MCF 10A (cell line): ENCODE results near the gene CRACR2B. TPM values are rescaled to one million over a fixed set of nuclear protein-coding genes. Genes with fewer than 3 reads are reported as not detected.

Source experiments
- BruUV-seq: library from RNA; stranded (reverse); fragments of 400-500 nt; replicated peaks from 2 replicates; lab custom pipeline; 2021; lab: Mats Ljungman, UMichigan
- CTCF ChIA-PET: fragments of 300-600 bp; sonication (Branson Sonifier 250); formaldehyde crosslinking; extraction: SDS; loops from one replicate; lab custom pipeline; 2021; ENCODE audit warnings: antibody characterized with exemption, inconsistent platforms; lab: Yijun Ruan, JAX
- POLR2A ChIA-PET: fragments of 300-600, 350-650 bp; sonication (Branson Sonifier 250); formaldehyde crosslinking; extraction: SDS; loops from one replicate; lab custom pipeline; 2020; ENCODE audit warnings: antibody characterized with exemption, inconsistent platforms; lab: Yijun Ruan, JAX
- DNase-seq: peaks from one replicate; pipeline ENCODE4 v3.0.0-alpha.2; 2018; ENCODE audit not compliant: unreplicated experiment
- H3K27ac Mint-ChIP-seq: one replicate; pipeline ENCODE4 v1.8.0; 2022; ENCODE audit warnings: mild to moderate bottlenecking, low read depth, mixed read lengths; ENCODE audit not compliant: unreplicated experiment
- H3K27me3 Mint-ChIP-seq: one replicate; pipeline ENCODE4 v1.8.0; 2022; ENCODE audit warnings: mixed read lengths; ENCODE audit not compliant: insufficient read depth, unreplicated experiment
- H3K36me3 Mint-ChIP-seq: one replicate; pipeline ENCODE4 v1.8.0; 2022; ENCODE audit warnings: mild to moderate bottlenecking, moderate library complexity, mixed read lengths; ENCODE audit not compliant: insufficient read depth, unreplicated experiment
- H3K4me1 Mint-ChIP-seq: one replicate; pipeline ENCODE4 v1.8.0; 2022; ENCODE audit warnings: mixed read lengths; ENCODE audit not compliant: insufficient read depth, unreplicated experiment
- H3K4me3 Mint-ChIP-seq: one replicate; pipeline ENCODE4 v1.8.0; 2022; ENCODE audit warnings: mild to moderate bottlenecking, moderate library complexity, mixed read lengths; ENCODE audit not compliant: unreplicated experiment
- H3K9me3 Mint-ChIP-seq: one replicate; pipeline ENCODE4 v1.8.0; 2022; ENCODE audit warnings: mixed read lengths; ENCODE audit not compliant: unreplicated experiment
- CTCF ChIP-seq: fragments of 200-600 bp; IDR thresholded peaks from one replicate; pipeline ENCODE4 v1.8.0; 2022; ENCODE audit warnings: antibody characterized with exemption, mild to moderate bottlenecking; ENCODE audit not compliant: unreplicated experiment
- intact Hi-C: fragments of 100-400 bp; cut with micrococcal nuclease; formaldehyde crosslinking; loops from 2 replicates; pipeline ENCODE4 v1.14.1; 2022
- total RNA-seq: library from RNA; stranded (reverse); gene quantifications from 2 replicates; pipeline ENCODE4 v1.2.3, GENCODE V29; 2022

Gene CRACR2B
- total RNA-seq, 1 experiment from 2014 or later, result 1.2 TPM

DNA sequence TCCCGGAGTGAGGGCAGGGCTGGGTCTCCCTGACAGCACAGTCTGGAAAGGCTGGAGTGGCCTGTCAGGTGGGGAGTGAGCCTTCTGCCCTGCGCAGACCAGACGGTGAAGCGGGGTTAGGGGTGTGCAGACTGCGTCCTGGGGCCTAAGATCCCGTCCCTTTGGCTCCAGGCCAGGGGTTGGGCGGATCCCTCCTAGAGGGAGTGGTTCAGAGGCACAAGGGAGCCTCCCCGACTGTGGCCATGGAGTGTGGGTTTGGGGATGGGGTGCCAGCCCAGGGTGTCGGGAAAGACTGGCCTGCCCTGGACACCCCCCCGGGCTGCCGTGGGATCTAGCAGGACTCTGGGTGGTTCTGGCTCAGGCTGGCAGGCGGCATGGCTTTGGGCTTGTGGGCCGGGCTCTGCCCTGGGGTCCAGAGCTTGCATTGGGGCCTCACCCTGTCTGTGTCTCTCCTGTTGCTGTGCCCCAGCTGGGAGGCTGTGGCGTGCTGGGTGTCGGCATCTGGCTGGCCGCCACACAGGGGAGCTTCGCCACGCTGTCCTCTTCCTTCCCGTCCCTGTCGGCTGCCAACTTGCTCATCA lies 34.5 kb downstream of the CRACR2B start:
- Mint-ChIP-seq H3K4me1 (no peaks in the 10 kb centered on the region), H3K4me3 (no peak overlapping the region), H3K27ac (no peak overlapping the region), H3K36me3 (peaks cover 57% of the 10 kb centered on the region), H3K27me3 (no peaks in the 10 kb centered on the region), H3K9me3 (no peaks in the 10 kb centered on the region)
- POLR2A ChIA-PET, result interaction anchor here (1.0 to 1.4 kb wide), 2 partner anchors 16 to 33 kb away, joined by 4 to 6 read pairs; no protein-coding TSS in a partner anchor
- no TSS peak for BruUV-seq
- intact Hi-C loops, result no loop called here
- no peak for TF ChIP-seq CTCF
- no peak for DNase-seq
- CTCF ChIA-PET, result interaction anchor here (1.4 kb wide), 1 partner anchor 14 kb away, joined by 4 read pairs; no protein-coding TSS in a partner anchor

GRCh38 chr11:862696-863022 lies 34.9 kb downstream of the CRACR2B start:
- ChIA-PET POLR2A (interaction anchor here (1.0 kb wide), 1 partner anchor 17 kb away, joined by 6 read pairs; no protein-coding TSS in a partner anchor), CTCF (interaction anchor here (1.4 kb wide), 1 partner anchor 14 kb away, joined by 4 read pairs; no protein-coding TSS in a partner anchor)
- Mint-ChIP-seq H3K4me1 (no peaks in the 10 kb centered on the region), H3K27me3 (no peaks in the 10 kb centered on the region), H3K36me3 (peaks cover 62% of the 10 kb centered on the region), H3K9me3 (no peaks in the 10 kb centered on the region), H3K4me3 (no peak overlapping the region), H3K27ac (no peak overlapping the region)
- no peak for TF ChIP-seq CTCF
- intact Hi-C loops, result no loop called here
- no peak for DNase-seq
- no TSS peak for BruUV-seq

GRCh38 chr11:863023-863909 lies 35.5 kb downstream of the CRACR2B start:
- intact Hi-C loops, result no loop called here
- TF ChIP-seq CTCF, result no peak
- H3K27ac Mint-ChIP-seq, result no peak overlapping the region
- BruUV-seq, result no TSS peak
- no peak for DNase-seq
- no peak overlapping the region for H3K4me3 Mint-ChIP-seq
- no peaks in the 10 kb centered on the region for H3K4me1 Mint-ChIP-seq
- H3K27me3 Mint-ChIP-seq, result no peaks in the 10 kb centered on the region
- peaks cover 67% of the 10 kb centered on the region for H3K36me3 Mint-ChIP-seq
- CTCF ChIA-PET, result interaction anchor here (0.7 to 1.4 kb wide), 2 partner anchors 15 to 65 kb away, joined by 3 to 4 read pairs; no protein-coding TSS in a partner anchor
- POLR2A ChIA-PET, result interaction anchor here (0.7 to 1.0 kb wide), 3 partner anchors 16 to 19 kb away, joined by 3 to 6 read pairs (median 4); no protein-coding TSS in a partner anchor
- H3K9me3 Mint-ChIP-seq, result no peaks in the 10 kb centered on the region
